Measurements from ENCODE around the gene NPPC.

- TF ChIP-seq CTCF (IDR thresholded peaks at IDR 0.05) (no peak), EP300 (IDR thresholded peaks at IDR 0.05) (no peak)
Observed at GRCh38 chr2:231923951-231924888, 2.0 kb downstream of the NPPC start.

All from A549 (cell line).